ENCODE data around the gene CA12. TPM values are rescaled to one million over a fixed set of nuclear protein-coding genes. Genes with fewer than 3 reads are reported as not detected.

The CA12 gene
- total and polyA plus RNA-seq, 9 of the 15 experiments (the other 6 are each of a cell fraction or from before 2014, with no cell fraction given) = 0.01 to 0.78 (median 0.15) TPM; not detected in 1

DNA sequence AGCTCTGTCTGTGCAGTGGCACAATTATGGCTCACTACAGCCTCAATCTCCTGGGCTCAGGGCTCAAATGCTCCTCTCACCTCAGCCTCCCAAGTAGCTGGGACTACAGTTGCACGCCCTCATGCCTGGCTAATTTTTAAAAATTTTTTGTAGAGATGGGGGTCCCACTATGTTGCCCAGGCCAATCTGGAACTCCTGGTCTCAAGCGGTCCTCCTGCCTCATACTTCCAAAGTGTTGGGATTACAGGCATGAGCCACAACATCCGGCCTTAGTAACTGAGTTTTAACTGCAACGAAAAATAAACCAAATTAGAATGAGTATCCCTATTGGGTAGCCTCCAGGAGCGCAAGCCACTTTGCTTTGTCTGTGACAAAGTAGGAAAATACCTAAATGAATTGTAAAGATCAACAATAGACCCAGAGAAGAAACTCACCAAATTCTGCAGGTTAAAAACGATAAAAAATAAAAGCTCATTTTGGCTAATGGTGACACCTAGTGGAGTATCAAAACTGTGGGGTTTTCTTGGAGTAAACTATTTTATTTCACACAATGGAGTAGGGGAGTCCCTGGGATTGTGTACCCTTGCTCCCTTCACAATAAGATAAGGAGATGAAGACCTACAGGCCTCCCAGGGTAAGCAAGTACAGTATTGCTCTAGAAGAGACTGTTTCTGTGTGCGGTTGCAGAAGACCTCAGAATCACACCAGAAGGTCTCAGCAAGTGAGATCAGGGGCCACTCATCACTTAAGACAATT, 21.0 kb upstream of the CA12 start:
- no peak overlapping the region for H3K4me3 ChIP-seq
- peak overlapping the region; percentile 76 for H2AFZ ChIP-seq (ENCODE audit: low read depth, low read length)
- in situ Hi-C loops (cut with MboI) (loop anchor here (5.0 to 25.0 kb wide), 2 partner anchors 110 to 565 kb away; no protein-coding TSS in a partner anchor), intact Hi-C loops (cut with micrococcal nuclease) (loop anchor here (1.0 to 10.0 kb wide), 2 partner anchors 113 to 238 kb away; no protein-coding TSS in a partner anchor)
- FAIRE-seq (peak; percentile 75), ATAC-seq (peak; percentile 79), DNase-seq (ENCODE audit: extremely low read depth in 1 of 4, low spot score in 3 of 4) (peak in 3 of 4 experiments; percentile 20 to 57 (median 54))
- no peaks in the 10 kb centered on the region for H3K27me3 ChIP-seq (ENCODE audit: control insufficient read depth in 2 of 2, insufficient read depth in 2 of 2, low read length in 2 of 2)
- no peak overlapping the region for H3K27ac ChIP-seq (ENCODE audit: extremely low read depth, low read depth, low read length)
- no peak overlapping the region for H3K4me2 ChIP-seq (ENCODE audit: insufficient read depth, low read length)
- H4K20me1 ChIP-seq (replicated peaks; ENCODE audit: control insufficient read depth, insufficient read depth, low read length) = no peaks in the 10 kb centered on the region
- no peaks in the 10 kb centered on the region; the same call in 1 of the 2 replicates for H3K9me3 ChIP-seq (replicated peaks; ENCODE audit: control insufficient read depth, insufficient read depth, low read depth, low read length)
- CTCF ChIA-PET (ENCODE audit: low intra/inter-chr PET ratio) = interaction anchor here (0.9 to 3.7 kb wide), 3 partner anchors 113 to 237 kb away, joined by 3 to 35 read pairs (median 3); partner anchors contain the start of gene APH1B
- H3K79me2 ChIP-seq (ENCODE audit: control insufficient read depth, insufficient read depth, low read length) = no peaks in the 10 kb centered on the region
- H3K4me1 ChIP-seq (replicated peaks in 1 of 2; ENCODE audit: control insufficient read depth in 2 of 2, insufficient read depth in 2 of 2, low read length in 2 of 2) = peaks cover 0 to 12% of the 10 kb centered on the region in 2 experiments; a peak in 3 of 5 replicates
- H3K9me1 ChIP-seq (ENCODE audit: control insufficient read depth, insufficient read depth, low read length) = no peaks in the 10 kb centered on the region
- WGBS (ENCODE audit: insufficient coverage, low coverage, missing lambda C conversion rate) = 59% methylated on average over 7 of the region's 7 CpGs
- BruUV-seq (replicated peaks) = no TSS peak
- no peak overlapping the region for H3K9ac ChIP-seq (ENCODE audit: insufficient read depth in 1 of 2, low read depth in 2 of 2, low read length in 2 of 2)
- no peaks in the 10 kb centered on the region for H3K36me3 ChIP-seq (ENCODE audit: control insufficient read depth, insufficient read depth, low read length)
- POLR2A ChIA-PET = interaction anchor here (0.6 to 1.1 kb wide), 5 partner anchors 13 to 352 kb away, joined by 3 to 4 read pairs (median 3); no protein-coding TSS in a partner anchor
- TF ChIP-seq, protein P1, sequence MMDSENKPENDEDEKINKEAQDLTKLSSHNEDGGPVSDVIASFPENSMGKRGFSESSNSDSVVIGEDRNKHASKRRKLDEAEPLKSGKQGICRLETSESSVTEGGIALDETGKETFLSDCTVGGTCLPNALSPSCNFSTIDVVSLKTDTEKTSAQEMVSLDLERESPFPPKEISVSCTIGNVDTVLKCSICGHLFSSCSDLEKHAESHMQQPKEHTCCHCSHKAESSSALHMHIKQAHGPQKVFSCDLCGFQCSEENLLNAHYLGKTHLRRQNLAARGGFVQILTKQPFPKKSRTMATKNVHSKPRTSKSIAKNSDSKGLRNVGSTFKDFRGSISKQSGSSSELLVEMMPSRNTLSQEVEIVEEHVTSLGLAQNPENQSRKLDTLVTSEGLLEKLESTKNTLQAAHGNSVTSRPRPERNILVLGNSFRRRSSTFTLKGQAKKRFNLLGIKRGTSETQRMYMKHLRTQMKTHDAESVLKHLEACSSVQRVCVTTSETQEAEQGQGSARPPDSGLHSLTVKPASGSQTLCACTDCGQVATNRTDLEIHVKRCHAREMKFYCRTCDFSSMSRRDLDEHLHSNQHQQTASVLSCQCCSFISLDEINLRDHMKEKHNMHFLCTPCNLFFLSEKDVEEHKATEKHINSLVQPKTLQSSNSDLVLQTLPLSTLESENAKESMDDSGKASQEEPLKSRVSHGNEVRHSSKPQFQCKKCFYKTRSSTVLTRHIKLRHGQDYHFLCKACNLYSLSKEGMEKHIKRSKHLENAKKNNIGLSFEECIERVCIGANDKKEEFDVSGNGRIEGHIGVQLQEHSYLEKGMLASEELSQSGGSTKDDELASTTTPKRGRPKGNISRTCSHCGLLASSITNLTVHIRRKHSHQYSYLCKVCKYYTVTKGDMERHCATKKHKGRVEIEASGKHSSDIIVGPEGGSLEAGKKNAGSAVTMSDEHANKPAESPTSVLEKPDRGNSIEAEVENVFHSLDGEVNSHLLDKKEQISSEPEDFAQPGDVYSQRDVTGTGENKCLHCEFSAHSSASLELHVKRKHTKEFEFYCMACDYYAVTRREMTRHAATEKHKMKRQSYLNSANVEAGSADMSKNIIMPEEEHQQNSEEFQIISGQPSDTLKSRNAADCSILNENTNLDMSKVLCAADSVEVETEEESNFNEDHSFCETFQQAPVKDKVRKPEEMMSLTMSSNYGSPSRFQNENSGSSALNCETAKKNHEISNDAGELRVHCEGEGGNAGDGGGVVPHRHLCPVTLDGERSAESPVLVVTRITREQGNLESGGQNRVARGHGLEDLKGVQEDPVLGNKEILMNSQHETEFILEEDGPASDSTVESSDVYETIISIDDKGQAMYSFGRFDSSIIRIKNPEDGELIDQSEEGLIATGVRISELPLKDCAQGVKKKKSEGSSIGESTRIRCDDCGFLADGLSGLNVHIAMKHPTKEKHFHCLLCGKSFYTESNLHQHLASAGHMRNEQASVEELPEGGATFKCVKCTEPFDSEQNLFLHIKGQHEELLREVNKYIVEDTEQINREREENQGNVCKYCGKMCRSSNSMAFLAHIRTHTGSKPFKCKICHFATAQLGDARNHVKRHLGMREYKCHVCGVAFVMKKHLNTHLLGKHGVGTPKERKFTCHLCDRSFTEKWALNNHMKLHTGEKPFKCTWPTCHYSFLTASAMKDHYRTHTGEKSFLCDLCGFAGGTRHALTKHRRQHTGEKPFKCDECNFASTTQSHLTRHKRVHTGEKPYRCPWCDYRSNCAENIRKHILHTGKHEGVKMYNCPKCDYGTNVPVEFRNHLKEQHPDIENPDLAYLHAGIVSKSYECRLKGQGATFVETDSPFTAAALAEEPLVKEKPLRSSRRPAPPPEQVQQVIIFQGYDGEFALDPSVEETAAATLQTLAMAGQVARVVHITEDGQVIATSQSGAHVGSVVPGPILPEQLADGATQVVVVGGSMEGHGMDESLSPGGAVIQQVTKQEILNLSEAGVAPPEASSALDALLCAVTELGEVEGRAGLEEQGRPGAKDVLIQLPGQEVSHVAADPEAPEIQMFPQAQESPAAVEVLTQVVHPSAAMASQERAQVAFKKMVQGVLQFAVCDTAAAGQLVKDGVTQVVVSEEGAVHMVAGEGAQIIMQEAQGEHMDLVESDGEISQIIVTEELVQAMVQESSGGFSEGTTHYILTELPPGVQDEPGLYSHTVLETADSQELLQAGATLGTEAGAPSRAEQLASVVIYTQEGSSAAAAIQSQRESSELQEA (IDR thresholded peaks at IDR 0.05; ENCODE audit: low read depth) = no peak
- TF ChIP-seq, protein P2, sequence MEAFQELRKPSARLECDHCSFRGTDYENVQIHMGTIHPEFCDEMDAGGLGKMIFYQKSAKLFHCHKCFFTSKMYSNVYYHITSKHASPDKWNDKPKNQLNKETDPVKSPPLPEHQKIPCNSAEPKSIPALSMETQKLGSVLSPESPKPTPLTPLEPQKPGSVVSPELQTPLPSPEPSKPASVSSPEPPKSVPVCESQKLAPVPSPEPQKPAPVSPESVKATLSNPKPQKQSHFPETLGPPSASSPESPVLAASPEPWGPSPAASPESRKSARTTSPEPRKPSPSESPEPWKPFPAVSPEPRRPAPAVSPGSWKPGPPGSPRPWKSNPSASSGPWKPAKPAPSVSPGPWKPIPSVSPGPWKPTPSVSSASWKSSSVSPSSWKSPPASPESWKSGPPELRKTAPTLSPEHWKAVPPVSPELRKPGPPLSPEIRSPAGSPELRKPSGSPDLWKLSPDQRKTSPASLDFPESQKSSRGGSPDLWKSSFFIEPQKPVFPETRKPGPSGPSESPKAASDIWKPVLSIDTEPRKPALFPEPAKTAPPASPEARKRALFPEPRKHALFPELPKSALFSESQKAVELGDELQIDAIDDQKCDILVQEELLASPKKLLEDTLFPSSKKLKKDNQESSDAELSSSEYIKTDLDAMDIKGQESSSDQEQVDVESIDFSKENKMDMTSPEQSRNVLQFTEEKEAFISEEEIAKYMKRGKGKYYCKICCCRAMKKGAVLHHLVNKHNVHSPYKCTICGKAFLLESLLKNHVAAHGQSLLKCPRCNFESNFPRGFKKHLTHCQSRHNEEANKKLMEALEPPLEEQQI (IDR thresholded peaks at IDR 0.05) = 0 out of 2 replicates have a peak, but pooled peaks have one; percentile 62
- TF ChIP-seq, protein P3, sequence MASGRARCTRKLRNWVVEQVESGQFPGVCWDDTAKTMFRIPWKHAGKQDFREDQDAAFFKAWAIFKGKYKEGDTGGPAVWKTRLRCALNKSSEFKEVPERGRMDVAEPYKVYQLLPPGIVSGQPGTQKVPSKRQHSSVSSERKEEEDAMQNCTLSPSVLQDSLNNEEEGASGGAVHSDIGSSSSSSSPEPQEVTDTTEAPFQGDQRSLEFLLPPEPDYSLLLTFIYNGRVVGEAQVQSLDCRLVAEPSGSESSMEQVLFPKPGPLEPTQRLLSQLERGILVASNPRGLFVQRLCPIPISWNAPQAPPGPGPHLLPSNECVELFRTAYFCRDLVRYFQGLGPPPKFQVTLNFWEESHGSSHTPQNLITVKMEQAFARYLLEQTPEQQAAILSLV (tag; IDR thresholded peaks at IDR 0.05) = no peak
